Measurements from ENCODE around the gene SH3PXD2B.
"Not testable (repeated sequence)": the region's sequence is repeated elsewhere in the genome, so short reads cannot be mapped to it uniquely, and the experiment has no call there.

Gene SH3PXD2B

DNA sequence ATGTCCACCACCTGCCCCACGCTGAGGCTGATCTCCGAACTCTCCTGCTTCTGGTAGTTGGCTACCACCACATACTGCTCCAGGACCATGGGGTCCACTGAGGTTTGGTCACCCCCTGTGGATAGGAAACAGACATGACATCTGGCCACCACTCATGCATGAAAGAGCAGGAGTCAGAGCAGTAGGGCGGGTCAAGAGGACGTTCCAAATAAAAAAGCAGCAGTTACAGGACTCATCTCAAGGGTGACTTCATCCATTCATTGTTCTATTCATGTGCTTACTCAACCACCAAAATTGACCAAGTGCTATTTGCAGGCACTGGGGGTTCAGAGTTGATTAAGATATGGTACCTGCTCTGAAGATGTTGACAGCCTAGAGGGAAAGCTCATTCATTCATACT lies 91.6 kb downstream of the SH3PXD2B start:
- no peak for DNase-seq

DNA sequence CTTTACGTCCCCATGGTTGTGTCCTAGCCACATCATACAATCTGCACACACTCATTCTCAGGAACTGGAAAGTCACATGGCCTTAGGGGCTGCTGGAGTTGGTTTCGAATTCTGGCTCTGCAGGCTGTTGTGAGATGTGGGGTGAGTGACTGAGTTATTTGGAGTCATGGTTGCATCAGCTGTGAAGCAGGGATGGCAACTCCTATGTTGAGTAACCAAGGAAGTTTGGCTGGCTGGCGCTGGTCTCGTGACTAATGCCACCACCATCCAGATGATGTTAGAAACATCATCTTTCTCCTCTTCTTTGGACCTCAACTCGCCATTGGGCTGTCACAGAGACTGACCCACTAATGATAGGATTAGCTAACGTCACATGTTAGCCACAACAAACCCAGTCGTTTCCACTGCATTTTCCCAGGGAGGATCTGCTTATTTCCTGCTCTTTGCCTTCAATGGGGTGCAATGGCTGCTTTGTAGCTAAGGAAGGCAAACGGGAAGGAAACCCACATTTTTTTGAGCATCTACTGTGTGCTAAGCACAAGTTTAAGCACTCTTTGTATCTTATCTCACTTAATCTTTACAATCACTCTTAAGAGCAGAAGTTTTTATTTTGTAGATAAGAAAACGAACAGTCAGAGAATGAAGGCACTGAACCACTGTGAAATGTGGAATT lies 92.6 kb downstream of the SH3PXD2B start:
- DNase-seq: peak; percentile 79

GRCh38 chr5:172358345-172358744 lies 96.0 kb downstream of the SH3PXD2B start:
- DNase-seq: no peak

DNA sequence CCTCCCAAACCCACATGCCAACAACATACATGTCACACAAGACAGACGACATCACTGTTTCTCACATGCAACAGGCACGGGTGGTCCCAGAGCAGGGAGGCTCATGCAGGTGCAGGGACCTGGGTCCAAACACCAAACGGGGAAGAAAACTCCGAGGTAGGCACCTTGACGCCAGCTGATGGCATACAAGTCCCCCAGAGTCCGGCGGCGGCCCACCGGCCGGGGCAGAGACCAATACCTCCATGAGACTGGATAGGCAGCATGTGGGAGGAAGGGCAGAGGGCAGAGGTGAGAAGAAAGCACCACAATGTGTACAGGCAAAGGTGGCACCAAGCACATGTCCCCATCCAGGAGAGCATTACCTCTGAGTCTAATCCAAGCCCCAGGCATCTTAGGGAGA lies 97.8 kb downstream of the SH3PXD2B start:
- DNase-seq: no peak

DNA sequence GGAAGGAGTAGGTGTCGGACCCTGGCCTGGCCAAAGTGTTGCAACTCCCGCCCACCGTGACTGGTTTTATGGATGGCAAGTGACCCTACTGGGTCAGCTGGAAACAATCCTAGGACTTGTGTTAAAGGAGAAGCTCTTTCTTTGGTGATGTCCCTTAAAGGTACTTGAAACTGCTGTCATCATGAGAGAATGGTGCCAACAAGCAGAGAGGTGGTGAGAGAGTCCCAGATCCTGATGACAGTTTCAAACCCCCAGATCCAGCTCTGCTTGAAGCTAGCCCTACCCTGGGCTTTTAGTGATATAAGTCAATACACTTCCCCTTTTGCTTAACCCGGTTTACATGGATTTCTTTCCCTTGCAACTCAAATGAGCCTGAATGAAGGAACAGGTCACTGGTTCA lies 98.3 kb downstream of the SH3PXD2B start:
- DNase-seq: no peak

DNA sequence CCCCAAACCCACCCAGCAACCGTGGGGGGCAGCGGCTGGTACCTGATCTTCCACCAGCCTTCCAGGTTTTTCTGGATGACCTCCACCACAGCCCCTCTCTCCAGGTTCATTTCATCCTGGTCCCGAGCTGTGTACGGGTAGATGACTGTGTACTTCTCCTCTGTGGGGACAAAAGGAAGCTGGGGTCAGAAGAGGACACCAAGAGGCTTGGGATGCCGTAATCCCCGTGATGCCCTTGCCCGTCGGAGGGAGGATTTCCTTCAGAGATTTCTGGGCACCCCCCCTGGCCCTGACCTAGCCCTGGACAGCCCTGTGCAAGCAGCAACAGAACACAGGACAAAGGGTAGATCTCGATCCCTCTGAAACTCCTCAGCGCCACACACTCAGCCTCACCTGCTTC lies 100.5 kb downstream of the SH3PXD2B start:
- no peak for DNase-seq

GRCh38 chr5:172353271-172353812 lies 101.0 kb downstream of the SH3PXD2B start:
- DNase-seq: no peak

- not testable (repeated sequence) for DNase-seq
Observed at GRCh38 chr5:172352526-172352925, 101.8 kb downstream of the SH3PXD2B start.

DNA sequence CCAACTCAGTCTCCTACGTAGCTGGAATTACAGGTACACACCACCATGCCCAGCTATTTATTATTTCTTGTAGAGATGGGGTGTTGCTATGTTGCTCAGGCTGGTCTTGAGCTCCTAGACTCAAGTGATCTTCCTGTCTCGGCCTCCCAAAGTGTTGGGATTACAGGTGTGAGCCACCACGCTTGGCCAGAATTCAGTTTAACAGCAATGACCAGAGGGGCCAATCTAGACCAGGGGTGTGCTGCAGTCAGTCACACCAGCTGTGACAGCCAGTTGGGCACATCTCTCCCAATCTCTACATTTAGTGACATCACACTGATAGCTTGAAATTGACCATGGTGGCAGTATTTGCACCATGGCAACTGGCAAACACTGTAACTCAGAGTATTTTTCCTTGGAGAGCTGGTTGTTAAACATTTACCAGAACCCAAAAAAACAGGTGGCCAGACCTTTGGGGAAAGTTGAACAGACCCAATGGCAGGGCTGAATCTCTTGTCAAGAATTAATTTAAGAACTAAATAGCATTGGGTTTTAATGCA lies 103.0 kb downstream of the SH3PXD2B start:
- DNase-seq: no peak

GRCh38 chr5:172350212-172351181 lies 103.8 kb downstream of the SH3PXD2B start:
- DNase-seq: no peak

DNA sequence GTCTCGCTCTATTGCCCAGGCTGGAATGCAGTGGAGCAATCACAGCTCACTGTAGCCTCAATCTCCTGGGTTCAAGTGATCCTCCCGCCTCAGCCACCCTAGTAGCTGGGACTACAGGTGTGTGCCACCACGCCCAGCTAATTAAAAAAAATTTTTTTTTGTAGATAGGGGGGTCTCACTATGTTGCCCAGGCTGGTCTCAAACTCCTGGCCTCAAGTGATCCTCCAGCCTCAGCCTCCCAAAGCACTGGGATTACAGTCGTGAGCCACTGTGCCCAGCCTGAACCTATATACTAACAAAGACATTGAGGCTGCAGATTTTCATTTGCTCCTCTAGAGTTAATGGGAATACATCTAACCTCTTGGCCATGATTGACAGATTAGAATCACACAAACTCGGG lies 105.6 kb downstream of the SH3PXD2B start:
- not testable (repeated sequence) for DNase-seq

- no peak for DNase-seq
Observed at GRCh38 chr5:172348084-172348483, 106.2 kb downstream of the SH3PXD2B start.

DNA sequence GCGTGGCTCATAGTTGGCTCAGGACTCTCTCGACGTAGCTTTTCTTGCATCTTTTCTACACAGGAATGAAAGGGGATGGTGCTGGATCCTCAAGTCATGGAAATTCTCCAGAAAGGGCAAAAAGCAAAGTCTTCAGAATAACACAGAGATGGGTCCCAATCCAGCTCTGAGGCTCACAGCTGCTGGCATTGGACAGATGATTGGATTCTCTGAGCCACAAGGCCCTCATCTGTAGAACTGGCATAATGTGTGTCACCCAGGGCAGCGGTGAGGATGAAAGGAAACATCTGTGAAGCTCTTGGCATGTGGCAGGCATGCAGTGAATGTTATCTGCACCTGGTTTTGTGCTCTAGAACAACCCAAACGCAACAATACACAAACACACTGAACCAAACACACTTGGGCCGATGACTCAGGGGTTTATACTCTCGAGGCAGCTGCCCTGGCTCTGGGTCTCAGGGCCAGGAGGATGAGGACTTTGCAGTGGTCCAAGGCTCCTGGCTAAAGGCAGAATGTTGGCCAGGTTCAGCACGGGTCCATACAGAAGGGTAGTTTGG lies 106.8 kb downstream of the SH3PXD2B start:
- no peak for DNase-seq

DNA sequence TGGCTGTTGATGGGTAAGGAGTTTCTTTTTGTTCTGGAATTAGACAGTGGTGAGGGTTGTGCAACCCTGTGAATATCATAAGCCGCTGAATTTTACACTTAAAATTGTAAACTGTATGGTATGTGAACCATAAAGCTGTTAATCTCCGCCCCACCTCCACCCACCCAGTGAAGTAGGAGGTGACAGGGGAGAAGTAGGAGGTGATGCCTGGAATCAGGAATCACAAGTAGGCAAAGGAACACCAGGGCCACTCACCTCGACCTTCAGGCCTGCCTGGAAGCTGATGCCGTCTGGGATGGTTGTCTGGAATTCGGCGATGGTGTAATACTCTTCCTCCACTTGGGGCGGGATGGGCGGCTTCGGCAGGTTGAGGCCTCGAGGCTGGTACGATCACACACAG lies 108.4 kb downstream of the SH3PXD2B start:
- DNase-seq: no peak

DNA sequence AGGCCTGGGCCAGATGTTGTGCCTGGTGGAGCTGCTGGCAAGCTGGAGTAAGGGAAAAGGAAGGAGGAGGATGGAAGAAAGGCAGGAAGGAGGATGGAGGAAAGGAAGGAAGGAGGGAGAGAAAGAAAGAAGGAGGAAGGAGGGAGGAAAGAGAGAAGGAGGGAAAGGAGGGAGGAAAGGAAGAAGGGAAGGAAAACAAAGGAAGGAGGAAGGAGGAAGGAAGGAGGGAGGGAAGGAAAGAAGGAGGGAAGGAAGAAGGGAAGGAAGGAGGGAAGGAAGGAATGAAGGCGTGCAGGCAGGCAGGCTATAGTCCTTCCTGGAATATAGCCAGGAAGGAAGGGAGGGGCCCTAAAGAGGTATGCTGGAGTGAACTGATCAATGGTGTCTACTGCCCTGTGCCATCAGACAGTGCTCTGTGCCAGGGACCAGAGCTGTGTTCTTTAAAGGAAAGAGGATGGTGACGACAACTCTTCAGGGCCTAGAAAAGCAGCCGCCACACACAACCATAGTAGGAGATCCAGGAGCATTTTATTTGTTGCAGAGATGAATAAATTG lies 109.4 kb downstream of the SH3PXD2B start:
- no peak for DNase-seq

GRCh38 chr5:172343741-172344140 lies 110.6 kb downstream of the SH3PXD2B start:
- DNase-seq: no peak

DNA sequence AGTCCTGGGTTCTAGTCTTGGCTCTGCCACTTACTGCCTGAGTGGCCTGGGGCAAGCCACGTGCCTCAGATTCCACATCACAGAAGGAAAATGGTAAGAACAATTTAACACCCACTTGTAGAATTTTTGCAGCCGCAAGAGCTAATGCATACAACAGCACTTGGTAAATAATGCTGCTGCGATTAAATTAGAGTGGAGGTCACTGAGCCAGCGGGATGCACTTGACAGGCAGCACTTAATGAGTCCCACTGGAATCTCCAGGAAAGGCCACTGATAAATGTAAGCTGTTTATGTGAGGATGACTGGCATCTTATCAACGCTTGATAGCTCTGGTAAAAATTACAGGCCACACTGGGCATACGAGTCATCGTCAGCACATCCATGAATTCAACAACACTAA lies 111.4 kb downstream of the SH3PXD2B start:
- no peak for DNase-seq

GRCh38 chr5:172339264-172340180 lies 114.8 kb downstream of the SH3PXD2B start:
- DNase-seq: no peak

DNA sequence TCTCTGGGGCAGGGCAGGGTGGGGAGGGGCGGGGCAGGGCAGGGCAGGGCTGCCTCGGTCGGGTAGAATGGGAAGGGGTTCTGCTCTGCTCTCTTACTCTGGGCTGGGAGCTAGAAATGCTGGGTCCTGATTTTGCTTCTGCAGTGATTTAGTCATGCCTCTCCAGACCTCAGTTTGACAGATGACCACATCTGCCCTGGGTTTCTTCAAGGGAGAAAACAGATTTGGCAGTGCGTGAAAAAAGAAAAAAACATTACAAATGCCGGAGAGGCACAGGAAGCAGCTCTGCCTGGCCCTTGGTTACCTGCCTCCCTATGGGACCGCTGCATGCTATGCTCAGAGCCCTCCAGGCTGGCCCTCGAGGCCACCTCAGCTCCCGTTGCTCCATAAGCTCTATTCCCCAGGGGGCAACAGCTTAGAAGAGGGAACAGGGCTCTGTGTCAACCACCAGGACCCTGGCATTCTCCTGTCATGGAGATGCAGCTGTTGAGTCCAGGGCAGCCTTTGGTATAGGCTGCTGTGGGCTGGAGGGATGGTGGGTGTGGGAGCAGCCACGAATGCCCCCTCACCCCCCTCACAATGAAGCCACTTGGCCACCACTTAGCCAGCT lies 117.5 kb downstream of the SH3PXD2B start:
- DNase-seq: no peak

DNA sequence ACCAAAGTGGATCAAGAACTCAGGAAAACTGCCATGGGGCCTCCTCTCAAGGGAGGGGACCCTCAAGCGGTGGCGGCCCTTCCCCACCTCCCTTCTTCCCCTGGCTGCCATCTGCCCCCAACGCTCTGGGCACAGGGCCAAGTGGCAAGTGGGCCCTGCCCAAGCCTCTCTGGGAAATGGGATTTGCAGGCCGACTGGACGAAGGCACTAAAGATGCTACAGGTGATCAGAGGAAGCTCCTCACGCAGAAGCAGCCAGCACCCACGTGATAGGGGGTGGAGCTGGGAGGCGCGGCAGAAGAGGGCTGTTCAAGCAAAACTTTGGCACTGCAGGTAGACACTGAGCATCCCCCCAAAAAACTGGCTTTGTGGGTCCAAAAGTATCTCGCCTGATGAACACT lies 118.1 kb downstream of the SH3PXD2B start:
- DNase-seq: no peak

GRCh38 chr5:172335721-172336120 lies 118.6 kb downstream of the SH3PXD2B start:
- no peak for DNase-seq
